Gastroesophageal sphincter (tissue), 4 donors: Measurements from ENCODE around the gene EGF. TPM values are rescaled to one million over a fixed set of nuclear protein-coding genes. Genes with fewer than 3 reads are reported as not detected.

Experiments used
- ATAC-seq: fragments of 150-250 bp; one replicate; pipeline ENCODE4 v1.9.1; 2016; ENCODE audit warnings: mild to moderate bottlenecking, moderate library complexity
- H3K27ac ChIP-seq, 4 donors: fragments of 200-600 bp; sonication (generic) in 3 of 4; 1 replicate in 3 of 4; 2 replicates in 1 of 4; pipeline ENCODE4 v1.5.1; 2016 to 2019
- H3K27me3 ChIP-seq: fragments of 200-600 bp; sonication (generic); one replicate; pipeline ENCODE4 v1.5.1; 2019
- H3K36me3 ChIP-seq, 2 donors: fragments of 200-600 bp; sonication (generic); one replicate each; pipeline ENCODE4 v1.5.1; 2019; ENCODE audit warnings: control low read depth in 1 of 2
- H3K4me1 ChIP-seq, 3 donors: fragments of 200-600 bp; sonication (generic); 1 replicate in 2 of 3; 2 replicates in 1 of 3; pipeline ENCODE4 v1.5.1; 2016 to 2019; ENCODE audit warnings: control low read depth in 2 of 3
- H3K4me3 ChIP-seq, 2 donors: fragments of 200-600 bp; sonication (generic); one replicate each; pipeline ENCODE4 v1.5.1; 2019; ENCODE audit warnings: mild to moderate bottlenecking in 1 of 2, moderate library complexity in 1 of 2
- H3K9me3 ChIP-seq, 3 donors: fragments of 200-600 bp; sonication (generic); one replicate each; pipeline ENCODE4 v1.5.1; 2017 to 2019; ENCODE audit warnings: control low read depth in 2 of 3
- CTCF ChIP-seq, 4 experiments: fragments of 200-600 bp in 2 of 4; fragments of 450-650 bp in 2 of 4; sonication (generic) in 1 of 4; IDR thresholded peaks; one replicate each; pipeline ENCODE4 v1.5.1; 2017 to 2019; ENCODE audit warnings: antibody characterized with exemption in 4 of 4, mild to moderate bottlenecking in 2 of 4, moderate library complexity in 2 of 4
- EP300 ChIP-seq: sonication (generic); formaldehyde crosslinking; IDR thresholded peaks from one replicate; pipeline ENCODE4 v1.6.1; 2017; ENCODE audit warnings: antibody characterized with exemption, mild to moderate bottlenecking
- POLR2A ChIP-seq, 2 donors: fragments of 450-650 bp; IDR thresholded peaks; one replicate each; pipeline ENCODE4 v1.6.1; 2017; ENCODE audit warnings: antibody characterized with exemption in 2 of 2, mild to moderate bottlenecking in 2 of 2, moderate library complexity in 1 of 2
- POLR2AphosphoS5 ChIP-seq: sonication (generic); formaldehyde crosslinking; IDR thresholded peaks from one replicate; pipeline ENCODE4 v1.6.1; 2017; ENCODE audit warnings: antibody characterized with exemption
- WGBS, 2 donors: methylation state at CpG; one replicate each; pipeline ENCODE4 v1.1.5; 2018; ENCODE audit warnings: low coverage in 1 of 2; 5-methylcytosine and 5-hydroxymethylcytosine counted together
- total RNA-seq, 4 donors: library from RNA; depleted of rRNA; stranded (reverse); fragments of >200 nt; gene quantifications; one replicate each; pipeline ENCODE4 v1.1.0, GENCODE V29; 2016

The EGF gene
- total RNA-seq, 4 donors from 2014 or later: 0.23 to 1.3 (median 0.93) TPM; not detected in 1

DNA sequence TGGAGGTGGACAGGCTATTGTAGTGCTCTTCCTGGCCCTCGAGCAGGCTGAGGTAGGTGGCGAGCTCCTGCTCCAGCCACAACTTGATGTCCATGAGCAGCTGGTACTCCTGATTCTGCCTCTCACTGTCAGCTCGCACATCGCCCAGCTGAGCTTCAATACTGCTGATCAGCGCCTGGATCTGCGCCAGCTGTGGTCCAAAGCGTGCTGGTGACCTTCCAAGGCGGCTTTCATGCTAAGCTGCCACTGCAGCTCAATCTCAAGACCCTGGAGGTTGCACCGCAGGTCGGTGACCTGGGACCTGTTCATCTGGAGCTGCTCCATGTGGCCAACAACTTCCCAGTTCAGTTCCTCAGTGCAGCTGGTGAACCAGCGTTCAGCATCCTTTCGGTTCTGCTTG, 33.6 kb upstream of the EGF start:
- Histone ChIP-seq H3K9me3 (no peaks in the 10 kb centered on the region), H3K36me3 (no peaks in the 10 kb centered on the region), H3K27me3 (no peaks in the 10 kb centered on the region), H3K4me3 (no peak overlapping the region), H3K4me1 (no peaks in the 10 kb centered on the region), H3K27ac (no peak overlapping the region)
- TF ChIP-seq POLR2AphosphoS5 (no peak), CTCF (IDR thresholded peaks at IDR 0.05) (no peak), EP300 (no peak), POLR2A (IDR thresholded peaks at IDR 0.05) (no peak)
- ATAC-seq: no peak
- WGBS, 2 donors: 64 to 83% methylated on average over 7 to 8 of the region's 12 CpGs

DNA sequence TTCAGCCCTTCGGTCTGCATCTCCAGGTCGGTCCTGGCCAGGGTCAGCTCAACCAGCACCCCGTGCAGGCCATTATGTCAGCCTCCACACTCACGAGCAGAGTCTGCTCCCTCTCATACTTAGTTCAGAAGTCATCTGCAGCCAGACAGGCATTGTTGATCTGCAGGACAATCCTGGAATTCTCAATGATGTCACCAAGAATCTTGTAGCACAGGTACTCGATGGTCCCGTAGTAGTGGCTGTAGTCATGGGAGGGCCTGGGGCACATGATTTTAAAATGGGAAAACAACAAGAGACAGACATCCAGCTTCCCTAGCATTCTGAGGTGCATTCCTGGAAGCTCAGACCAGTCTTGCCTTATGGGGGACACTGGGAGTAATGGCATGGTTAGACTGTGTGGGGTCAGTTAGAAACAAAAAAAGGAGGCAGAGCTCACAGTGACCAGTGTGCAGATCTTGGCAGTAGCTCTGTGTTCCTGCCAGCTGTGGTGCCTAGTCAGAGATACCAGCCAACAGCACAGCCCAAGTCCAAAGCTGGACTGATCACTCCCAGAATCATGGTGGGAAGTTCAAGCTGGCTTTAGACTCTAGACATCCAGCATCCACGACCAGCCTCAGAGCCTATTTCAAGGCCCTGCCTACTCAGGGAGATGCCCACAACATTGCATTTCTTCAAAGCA, 32.9 kb upstream of the EGF start:
- Histone ChIP-seq H3K4me3 (no peak overlapping the region), H3K36me3 (no peaks in the 10 kb centered on the region), H3K27me3 (no peaks in the 10 kb centered on the region), H3K27ac (no peak overlapping the region), H3K4me1 (no peaks in the 10 kb centered on the region), H3K9me3 (no peaks in the 10 kb centered on the region)
- no peak for TF ChIP-seq EP300
- TF ChIP-seq POLR2A (IDR thresholded peaks at IDR 0.05): no peak
- TF ChIP-seq POLR2AphosphoS5: no peak
- no peak for TF ChIP-seq CTCF (IDR thresholded peaks at IDR 0.05)
- WGBS, 2 donors: 83 to 88% methylated on average over 4 to 5 of the region's 7 CpGs
- no peak for ATAC-seq

GRCh38 chr4:109886303-109886702, 26.4 kb upstream of the EGF start:
- Histone ChIP-seq H3K36me3 (no peaks in the 10 kb centered on the region), H3K4me3 (no peak overlapping the region), H3K27me3 (no peaks in the 10 kb centered on the region), H3K4me1 (no peaks in the 10 kb centered on the region), H3K9me3 (no peaks in the 10 kb centered on the region), H3K27ac (no peak overlapping the region)
- TF ChIP-seq CTCF (IDR thresholded peaks at IDR 0.05) (no peak), POLR2AphosphoS5 (no peak), POLR2A (IDR thresholded peaks at IDR 0.05) (no peak), EP300 (no peak)
- ATAC-seq: no peak

DNA sequence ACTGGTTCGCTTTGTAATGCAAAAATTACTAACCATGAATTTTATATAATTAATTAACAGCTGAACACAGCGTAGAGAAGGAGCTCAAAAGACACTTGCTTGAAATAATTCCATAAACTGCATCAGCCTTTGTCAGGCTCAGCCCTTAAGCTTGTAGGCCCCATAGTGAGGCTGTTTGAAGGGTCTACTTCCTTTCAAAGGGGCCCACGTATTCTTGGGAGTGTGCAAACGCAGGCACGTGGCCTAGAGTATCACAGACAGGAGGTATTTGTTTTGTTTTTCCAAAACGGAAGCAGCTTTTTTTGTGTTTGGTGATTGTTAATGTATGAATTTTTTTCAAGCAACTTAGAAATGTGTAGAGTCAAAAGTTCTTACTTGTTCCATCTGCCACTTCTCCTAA, 25.6 kb upstream of the EGF start:
- H3K4me1 ChIP-seq: no peaks in the 10 kb centered on the region
- no peak overlapping the region for H3K27ac ChIP-seq
- H3K36me3 ChIP-seq: no peaks in the 10 kb centered on the region
- H3K9me3 ChIP-seq: no peaks in the 10 kb centered on the region
- no peak overlapping the region for H3K4me3 ChIP-seq
- no peaks in the 10 kb centered on the region for H3K27me3 ChIP-seq
- WGBS, 2 donors: 25 to 55% methylated on average over 6 of the region's 6 CpGs
- TF ChIP-seq POLR2AphosphoS5 (no peak), EP300 (no peak), CTCF (IDR thresholded peaks at IDR 0.05) (no peak)
- ATAC-seq: no peak

DNA sequence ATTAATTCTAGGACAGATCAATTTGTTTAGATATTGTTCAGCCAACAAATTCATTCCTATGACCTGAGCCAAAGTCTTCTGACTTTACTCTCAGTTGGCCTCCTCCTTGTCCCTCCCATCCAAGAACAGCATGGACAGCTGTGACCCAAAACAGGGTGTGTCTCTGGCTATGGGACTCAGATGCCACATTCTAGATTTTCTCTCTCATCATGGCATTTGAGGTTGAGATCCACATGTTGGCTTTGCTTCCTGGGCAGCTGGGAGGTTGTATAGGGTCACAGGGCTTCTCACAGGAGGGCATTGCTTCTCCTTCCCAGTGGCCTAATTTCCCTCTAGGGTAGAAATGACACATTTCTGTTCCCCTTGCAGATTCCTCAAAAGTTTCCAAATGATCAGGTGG, 22.6 kb upstream of the EGF start:
- no peak overlapping the region for H3K4me3 ChIP-seq
- H3K27me3 ChIP-seq: no peaks in the 10 kb centered on the region
- TF ChIP-seq EP300: no peak
- no peak for TF ChIP-seq POLR2AphosphoS5
- no peak for TF ChIP-seq CTCF (IDR thresholded peaks at IDR 0.05)
- no peak for TF ChIP-seq POLR2A (IDR thresholded peaks at IDR 0.05)
- no peaks in the 10 kb centered on the region for H3K9me3 ChIP-seq
- no peak for ATAC-seq
- no peaks in the 10 kb centered on the region for H3K4me1 ChIP-seq
- no peak overlapping the region for H3K27ac ChIP-seq
- H3K36me3 ChIP-seq: no peaks in the 10 kb centered on the region
